Measurements from ENCODE around the gene RNF121. TPM values are rescaled to one million over a fixed set of nuclear protein-coding genes. Genes with fewer than 3 reads are reported as not detected.

Gene RNF121
- total and polyA plus RNA-seq, 2 of the 13 experiments (the other 11 are each of a cell fraction or from before 2014, with no cell fraction given): 28.6 to 44.3 TPM

GRCh38 chr11:72040491-72041363 is 111.9 kb downstream of the RNF121 start (continued):
- TF ChIP-seq, protein P1, sequence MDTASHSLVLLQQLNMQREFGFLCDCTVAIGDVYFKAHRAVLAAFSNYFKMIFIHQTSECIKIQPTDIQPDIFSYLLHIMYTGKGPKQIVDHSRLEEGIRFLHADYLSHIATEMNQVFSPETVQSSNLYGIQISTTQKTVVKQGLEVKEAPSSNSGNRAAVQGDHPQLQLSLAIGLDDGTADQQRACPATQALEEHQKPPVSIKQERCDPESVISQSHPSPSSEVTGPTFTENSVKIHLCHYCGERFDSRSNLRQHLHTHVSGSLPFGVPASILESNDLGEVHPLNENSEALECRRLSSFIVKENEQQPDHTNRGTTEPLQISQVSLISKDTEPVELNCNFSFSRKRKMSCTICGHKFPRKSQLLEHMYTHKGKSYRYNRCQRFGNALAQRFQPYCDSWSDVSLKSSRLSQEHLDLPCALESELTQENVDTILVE (CRISPR knock-in tag; IDR thresholded peaks at IDR 0.05): peak; percentile 42; the same call in 1 of the 2 replicates
- TF ChIP-seq, protein P2, sequence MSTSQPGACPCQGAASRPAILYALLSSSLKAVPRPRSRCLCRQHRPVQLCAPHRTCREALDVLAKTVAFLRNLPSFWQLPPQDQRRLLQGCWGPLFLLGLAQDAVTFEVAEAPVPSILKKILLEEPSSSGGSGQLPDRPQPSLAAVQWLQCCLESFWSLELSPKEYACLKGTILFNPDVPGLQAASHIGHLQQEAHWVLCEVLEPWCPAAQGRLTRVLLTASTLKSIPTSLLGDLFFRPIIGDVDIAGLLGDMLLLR (CRISPR knock-in tag; IDR thresholded peaks at IDR 0.05): no peak
- TF ChIP-seq, protein P3, sequence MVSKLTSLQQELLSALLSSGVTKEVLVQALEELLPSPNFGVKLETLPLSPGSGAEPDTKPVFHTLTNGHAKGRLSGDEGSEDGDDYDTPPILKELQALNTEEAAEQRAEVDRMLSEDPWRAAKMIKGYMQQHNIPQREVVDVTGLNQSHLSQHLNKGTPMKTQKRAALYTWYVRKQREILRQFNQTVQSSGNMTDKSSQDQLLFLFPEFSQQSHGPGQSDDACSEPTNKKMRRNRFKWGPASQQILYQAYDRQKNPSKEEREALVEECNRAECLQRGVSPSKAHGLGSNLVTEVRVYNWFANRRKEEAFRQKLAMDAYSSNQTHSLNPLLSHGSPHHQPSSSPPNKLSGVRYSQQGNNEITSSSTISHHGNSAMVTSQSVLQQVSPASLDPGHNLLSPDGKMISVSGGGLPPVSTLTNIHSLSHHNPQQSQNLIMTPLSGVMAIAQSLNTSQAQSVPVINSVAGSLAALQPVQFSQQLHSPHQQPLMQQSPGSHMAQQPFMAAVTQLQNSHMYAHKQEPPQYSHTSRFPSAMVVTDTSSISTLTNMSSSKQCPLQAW (CRISPR knock-in tag; IDR thresholded peaks at IDR 0.05): peak; percentile 84
- TF ChIP-seq ZNF772 (CRISPR knock-in tag; IDR thresholded peaks at IDR 0.05): 0 out of 2 replicates have a peak, but pooled peaks have one; percentile 23
- peak in 1 of 2 experiments; percentile 16; a peak in 1 of 4 replicates for TF ChIP-seq KLF16 (CRISPR knock-in tag; IDR thresholded peaks at IDR 0.05)
- TF ChIP-seq HBP1 (CRISPR knock-in tag; IDR thresholded peaks at IDR 0.05; ENCODE audit: low read depth): peak; percentile 32; the same call in 1 of the 2 replicates
- TF ChIP-seq ZMYM3 (CRISPR knock-in tag; IDR thresholded peaks at IDR 0.05): peak; percentile 42
- TF ChIP-seq SIN3A (IDR thresholded peaks at IDR 0.05; ENCODE audit: borderline replicate concordance, low read depth, low read length): 0 out of 2 replicates have a peak, but pooled peaks have one; percentile 39
- no peak for TF ChIP-seq ZNF142 (CRISPR knock-in tag; IDR thresholded peaks at IDR 0.05)
- TF ChIP-seq ZNF331 (CRISPR knock-in tag; IDR thresholded peaks at IDR 0.05): peak; percentile 76; the same call in 1 of the 2 replicates
- TF ChIP-seq, protein P4, sequence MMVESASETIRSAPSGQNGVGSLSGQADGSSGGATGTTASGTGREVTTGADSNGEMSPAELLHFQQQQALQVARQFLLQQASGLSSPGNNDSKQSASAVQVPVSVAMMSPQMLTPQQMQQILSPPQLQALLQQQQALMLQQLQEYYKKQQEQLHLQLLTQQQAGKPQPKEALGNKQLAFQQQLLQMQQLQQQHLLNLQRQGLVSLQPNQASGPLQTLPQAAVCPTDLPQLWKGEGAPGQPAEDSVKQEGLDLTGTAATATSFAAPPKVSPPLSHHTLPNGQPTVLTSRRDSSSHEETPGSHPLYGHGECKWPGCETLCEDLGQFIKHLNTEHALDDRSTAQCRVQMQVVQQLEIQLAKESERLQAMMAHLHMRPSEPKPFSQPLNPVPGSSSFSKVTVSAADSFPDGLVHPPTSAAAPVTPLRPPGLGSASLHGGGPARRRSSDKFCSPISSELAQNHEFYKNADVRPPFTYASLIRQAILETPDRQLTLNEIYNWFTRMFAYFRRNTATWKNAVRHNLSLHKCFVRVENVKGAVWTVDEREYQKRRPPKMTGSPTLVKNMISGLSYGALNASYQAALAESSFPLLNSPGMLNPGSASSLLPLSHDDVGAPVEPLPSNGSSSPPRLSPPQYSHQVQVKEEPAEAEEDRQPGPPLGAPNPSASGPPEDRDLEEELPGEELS (CRISPR knock-in tag; IDR thresholded peaks at IDR 0.05): peak; percentile 69
- TF ChIP-seq, protein P5, sequence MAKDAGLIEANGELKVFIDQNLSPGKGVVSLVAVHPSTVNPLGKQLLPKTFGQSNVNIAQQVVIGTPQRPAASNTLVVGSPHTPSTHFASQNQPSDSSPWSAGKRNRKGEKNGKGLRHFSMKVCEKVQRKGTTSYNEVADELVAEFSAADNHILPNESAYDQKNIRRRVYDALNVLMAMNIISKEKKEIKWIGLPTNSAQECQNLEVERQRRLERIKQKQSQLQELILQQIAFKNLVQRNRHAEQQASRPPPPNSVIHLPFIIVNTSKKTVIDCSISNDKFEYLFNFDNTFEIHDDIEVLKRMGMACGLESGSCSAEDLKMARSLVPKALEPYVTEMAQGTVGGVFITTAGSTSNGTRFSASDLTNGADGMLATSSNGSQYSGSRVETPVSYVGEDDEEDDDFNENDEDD (CRISPR knock-in tag; IDR thresholded peaks at IDR 0.05; ENCODE audit: borderline replicate concordance): peak; percentile 49; the same call in 1 of the 2 replicates

All from HepG2 (cell line).